Fibroblast of skin of right biceps (primary cell): Measurements from ENCODE around the gene RBM47.
A peak's percentile ranks its signal among the peaks of the same experiment; 100 is the strongest.
"Not testable (repeated sequence)": the region's sequence is repeated elsewhere in the genome, so short reads cannot be mapped to it uniquely, and the experiment has no call there.

Source experiments
- DNase-seq: peaks from one replicate; pipeline ENCODE4 v3.0.0-alpha.2; 2013

The RBM47 gene

GRCh38 chr4:40481977-40482376, 147.7 kb downstream of the RBM47 start:
- no peak for DNase-seq

DNA sequence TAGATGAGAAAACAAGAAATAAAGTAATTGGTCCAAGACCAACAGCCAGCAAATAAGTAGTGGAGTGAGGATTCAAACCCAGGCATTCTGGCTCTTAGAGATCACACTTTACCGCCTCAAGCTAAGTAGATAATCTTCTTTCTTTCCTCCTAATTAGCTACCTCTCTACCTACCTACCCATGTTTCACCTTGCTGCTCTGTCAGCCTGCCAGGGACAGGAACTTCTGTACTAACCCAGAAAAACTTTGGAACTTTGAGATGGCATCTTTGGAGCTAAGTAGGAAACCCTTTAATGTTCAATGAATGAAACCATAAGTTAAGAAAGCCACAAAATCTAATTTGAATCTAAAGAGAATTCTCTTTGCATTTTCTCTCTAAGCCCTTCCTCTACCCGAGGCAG, 149.4 kb downstream of the RBM47 start:
- DNase-seq: no peak

GRCh38 chr4:40479378-40479777, 150.3 kb downstream of the RBM47 start:
- DNase-seq: no peak

DNA sequence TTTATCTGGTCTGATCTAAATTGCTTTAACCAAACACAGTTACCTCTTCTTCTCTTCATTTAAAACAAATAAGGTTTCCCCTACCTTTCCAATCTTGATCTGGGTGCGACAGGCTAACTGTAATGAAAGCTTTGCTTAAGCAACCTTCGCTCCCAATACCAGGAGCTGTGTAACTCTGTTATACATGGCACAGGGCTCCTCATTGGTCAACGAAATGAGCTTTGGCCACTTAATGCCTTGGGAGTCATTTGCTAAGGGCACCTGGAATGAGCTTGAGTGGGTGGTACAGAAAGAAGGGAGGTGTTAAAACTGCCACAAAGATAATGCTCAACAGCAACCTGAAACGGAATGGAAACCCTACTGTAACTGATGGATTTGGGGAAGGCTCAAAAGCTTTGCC, 154.1 kb downstream of the RBM47 start:
- DNase-seq: no peak

DNA sequence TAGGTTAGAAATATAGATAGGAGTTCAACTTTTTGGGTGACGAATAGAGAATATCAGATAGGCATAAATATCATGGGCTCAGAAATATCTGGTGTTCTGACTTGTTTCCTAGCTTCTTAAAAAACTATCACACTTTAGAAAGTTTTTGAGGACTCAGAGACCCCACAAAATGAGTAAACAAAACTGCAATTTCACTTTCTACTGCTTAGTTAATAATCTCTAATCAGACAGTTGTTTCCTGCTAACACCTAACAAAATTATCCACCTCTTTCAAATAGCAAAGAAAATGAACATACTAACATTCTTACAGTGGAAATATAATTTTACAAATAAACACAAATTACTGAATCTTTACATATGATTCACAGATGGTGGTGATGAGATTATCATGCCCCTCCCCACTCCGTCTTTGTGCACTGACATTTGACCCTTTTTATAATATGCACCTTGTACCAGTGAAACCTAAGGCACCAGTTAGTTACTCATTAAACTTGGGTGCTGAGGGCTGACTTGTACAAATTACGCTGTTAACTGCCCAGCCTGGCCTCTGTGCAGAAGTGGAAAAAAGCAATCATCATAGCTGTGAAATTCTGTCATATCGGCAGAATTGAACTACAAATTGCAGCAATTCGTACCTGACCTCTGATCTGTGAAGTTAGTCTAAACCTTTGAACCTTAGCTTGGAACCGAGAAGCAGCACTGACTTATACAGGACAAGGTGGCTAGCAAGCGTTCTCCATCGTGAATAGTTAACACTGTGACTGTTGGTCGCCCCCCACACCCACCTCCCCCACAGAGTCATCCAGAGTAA, 155.9 kb downstream of the RBM47 start:
- DNase-seq: no peak

- peak; percentile 18 for DNase-seq
Measured at GRCh38 chr4:40471923-40472322, 157.7 kb downstream of the RBM47 start.

DNA sequence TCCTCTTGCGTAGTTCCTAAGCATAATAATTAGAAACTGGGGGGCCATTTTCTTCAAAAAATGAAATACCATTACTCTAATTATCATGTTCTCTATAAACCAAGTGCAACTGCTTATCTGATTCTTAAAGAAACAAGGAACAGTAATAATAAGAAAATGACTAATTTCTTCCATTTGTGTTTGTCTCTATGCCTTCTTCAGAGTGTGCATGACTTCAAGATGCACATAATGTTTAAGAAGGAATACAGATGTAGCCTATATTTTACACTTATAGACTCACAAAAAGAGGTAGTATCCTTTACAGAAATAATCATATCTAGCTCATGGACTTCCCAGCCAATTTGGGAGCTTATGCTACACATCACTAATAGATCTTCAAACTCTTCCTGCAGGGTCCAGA, 162.9 kb downstream of the RBM47 start:
- DNase-seq: no peak

GRCh38 chr4:40462326-40462725, 167.3 kb downstream of the RBM47 start:
- DNase-seq: no peak

DNA sequence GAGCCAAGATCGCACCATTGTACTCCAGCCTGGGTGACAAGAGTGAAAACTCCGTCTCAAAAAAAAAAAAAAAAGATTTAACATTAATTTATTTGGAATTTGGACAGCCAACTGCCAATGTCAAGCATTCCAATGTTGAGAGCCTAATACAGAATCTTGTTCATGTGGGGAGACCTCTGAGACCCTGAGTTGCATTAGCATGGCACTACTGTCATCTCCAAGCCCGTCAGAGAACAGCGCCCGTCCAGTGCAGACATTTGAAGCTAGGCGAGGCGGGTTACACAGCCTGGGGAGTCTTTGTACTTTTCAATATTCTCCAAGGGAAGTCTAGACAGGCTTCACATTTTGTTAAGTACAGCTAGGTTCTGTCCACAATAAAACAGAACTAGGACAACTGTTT, 167.8 kb downstream of the RBM47 start:
- no peak for DNase-seq

DNA sequence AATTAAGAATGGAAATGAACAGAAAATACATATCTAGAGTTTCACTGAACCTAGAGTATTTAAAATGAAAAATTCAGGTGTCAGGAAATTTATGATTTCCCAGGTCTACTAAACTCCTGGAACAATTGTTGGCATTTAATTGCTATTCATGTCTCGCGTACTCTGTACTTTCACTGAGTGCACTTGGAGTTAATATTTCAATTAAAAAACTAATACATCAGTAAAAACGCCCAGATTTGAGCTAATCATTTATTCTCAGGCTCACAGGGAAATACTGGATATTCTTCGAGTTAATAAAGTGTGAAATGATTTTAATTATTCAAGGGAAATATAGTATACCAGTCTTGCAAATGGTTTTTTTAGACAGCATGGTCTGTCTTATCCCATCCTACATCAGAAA, 168.6 kb downstream of the RBM47 start:
- no peak for DNase-seq

GRCh38 chr4:40458683-40459082, 171.0 kb downstream of the RBM47 start:
- no peak for DNase-seq

- DNase-seq: no peak
Measured at GRCh38 chr4:40458109-40458508, 171.6 kb downstream of the RBM47 start.

GRCh38 chr4:40455340-40455902, 174.2 kb downstream of the RBM47 start:
- DNase-seq: no peak

GRCh38 chr4:40454816-40455215, 174.8 kb downstream of the RBM47 start:
- no peak for DNase-seq

DNA sequence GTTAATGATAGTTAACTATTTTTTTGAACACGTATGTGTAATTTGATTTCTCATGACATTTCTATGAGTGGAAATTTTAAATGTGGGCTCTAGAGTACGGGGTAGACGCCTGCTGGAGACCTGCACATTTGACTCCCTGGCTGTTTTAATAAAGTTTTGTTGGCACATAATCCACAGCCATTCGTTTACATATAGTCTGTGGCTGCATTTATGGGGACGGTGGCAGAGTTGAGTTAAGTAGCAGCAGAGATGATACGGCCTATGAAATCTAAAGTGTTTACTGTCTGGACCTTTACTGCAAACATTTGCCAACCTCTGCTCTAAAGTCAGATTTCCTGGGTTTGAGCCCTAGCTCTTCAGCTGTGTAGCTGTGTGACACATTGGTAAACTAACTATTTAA, 175.8 kb downstream of the RBM47 start:
- no peak for DNase-seq

- DNase-seq: no peak
Measured at GRCh38 chr4:40448875-40449274, 180.8 kb downstream of the RBM47 start.

GRCh38 chr4:40446839-40447238, 182.8 kb downstream of the RBM47 start:
- DNase-seq: no peak

DNA sequence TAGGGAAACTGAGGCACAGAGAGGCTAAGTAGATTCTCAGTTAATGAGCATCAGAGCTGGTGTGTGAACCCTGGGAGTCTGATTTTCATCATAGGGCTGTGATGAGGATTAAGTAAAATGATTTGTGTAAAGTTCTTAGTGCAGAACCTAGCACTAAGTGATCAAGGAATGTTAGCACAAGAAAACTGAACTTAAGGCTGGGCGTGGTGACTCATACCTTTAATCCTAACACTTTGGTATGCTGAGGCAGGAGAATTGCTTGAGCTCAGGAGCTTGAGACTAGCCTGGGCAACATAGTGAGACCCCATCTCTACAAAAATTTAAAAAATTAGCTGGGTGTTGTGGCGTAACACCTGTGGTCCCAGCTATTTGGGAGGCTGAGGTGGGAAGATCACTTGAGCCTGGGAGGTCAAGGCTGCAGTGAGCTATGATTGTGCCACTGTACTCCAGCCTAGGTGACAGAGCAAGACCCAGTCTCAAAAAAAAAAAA, 183.4 kb downstream of the RBM47 start:
- peak; percentile 17 for DNase-seq

DNA sequence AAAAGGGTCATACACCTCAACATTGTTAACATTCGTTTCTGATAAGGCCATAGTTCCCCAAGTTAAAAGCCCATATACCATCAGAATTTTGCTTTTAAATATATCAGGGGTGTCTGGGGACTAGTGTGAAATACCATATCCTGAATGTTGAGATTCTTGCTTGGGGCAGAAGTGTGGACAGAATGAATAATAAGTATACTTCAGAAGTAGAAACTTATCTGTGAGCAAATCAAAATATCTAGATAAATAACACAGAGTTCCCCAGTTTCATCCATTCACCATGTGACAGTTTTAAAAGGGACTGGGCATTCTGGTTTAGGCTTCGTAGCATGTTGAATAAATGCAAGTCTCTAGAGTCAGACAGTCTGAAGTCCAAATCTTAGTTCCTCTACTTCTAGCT, 184.0 kb downstream of the RBM47 start:
- no peak for DNase-seq

- no peak for DNase-seq
Measured at GRCh38 chr4:40441430-40441829, 188.2 kb downstream of the RBM47 start.

- no peak for DNase-seq
Measured at GRCh38 chr4:40439519-40439918, 190.1 kb downstream of the RBM47 start.

- no peak for DNase-seq
Measured at GRCh38 chr4:40438384-40439026, 191.2 kb downstream of the RBM47 start.

DNA sequence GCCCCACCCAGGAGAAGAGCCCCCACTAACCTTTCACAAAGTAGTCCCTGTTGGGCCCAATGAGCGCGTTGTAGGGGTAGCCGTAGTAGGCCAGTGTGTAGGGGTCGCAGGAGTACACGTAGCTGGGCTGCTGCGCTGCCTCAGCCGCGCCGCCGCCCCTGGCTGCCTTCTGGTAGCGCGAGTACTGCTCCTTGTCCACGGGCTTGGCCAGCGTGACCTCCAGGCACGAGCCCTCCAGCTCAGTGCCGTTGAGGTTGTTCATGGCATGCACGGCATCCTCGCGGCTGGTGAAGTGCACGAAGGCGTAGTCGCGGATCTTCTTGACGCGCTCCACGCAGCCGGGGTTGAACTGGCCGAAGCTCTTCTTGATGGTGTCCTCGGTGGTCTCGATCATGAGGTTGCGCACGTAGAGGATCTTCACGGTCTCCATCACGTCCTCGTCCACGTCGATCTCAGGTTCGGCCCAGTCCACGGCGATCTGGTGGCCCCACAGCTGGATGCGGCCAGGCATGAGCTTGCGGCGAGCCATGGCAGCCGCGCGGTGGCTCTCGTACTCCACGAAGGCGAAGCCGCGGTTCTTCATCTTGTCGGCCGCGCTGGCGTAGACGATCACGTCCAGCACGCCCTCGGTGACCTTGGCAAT, 191.8 kb downstream of the RBM47 start:
- no peak for DNase-seq

DNA sequence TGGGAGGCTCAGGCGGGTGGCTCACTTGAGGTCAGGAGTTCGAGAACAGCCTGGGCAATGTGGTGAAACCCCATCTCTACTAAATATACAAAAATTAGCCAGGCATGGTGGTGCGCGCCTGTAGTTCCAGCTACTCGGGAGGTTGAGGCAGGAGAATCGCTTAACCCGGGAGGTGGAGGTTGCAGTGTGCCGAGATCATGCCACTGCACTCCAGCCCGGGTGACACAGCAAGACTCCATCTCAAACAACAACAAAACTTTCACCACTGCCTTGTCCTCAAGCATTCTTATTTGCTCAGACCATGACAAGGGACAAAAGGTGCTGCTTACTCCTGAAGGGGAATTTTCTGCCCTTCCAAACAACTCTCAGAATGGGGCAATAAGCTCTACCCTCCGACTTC, 194.4 kb downstream of the RBM47 start:
- not testable (repeated sequence) for DNase-seq
